GM23248 (cell line): Measurements from ENCODE around the gene APOH. TPM values are rescaled to one million over a fixed set of nuclear protein-coding genes. Genes with fewer than 3 reads are reported as not detected.

Source experiments
- DNase-seq: peaks from one replicate; pipeline ENCODE4 v3.0.0-alpha.2; 2015
- H2AFZ ChIP-seq: fragments of 200-600 bp; sonication (generic); 2 replicates; pipeline ENCODE4 v1.6.1; 2016; ENCODE audit warnings: antibody characterized with exemption
- H3F3A ChIP-seq: fragments of 200-600 bp; sonication (generic); 2 replicates; pipeline ENCODE4 v1.6.1; 2016; ENCODE audit warnings: mild to moderate bottlenecking, antibody characterized with exemption, mixed run types; ENCODE audit not compliant: insufficient read depth
- H3K27ac ChIP-seq: fragments of 200-600 bp; sonication (generic); 2 replicates; pipeline ENCODE4 v1.5.1; 2016; ENCODE audit warnings: mild to moderate bottlenecking
- H3K27me3 ChIP-seq: fragments of 200-600 bp; sonication (generic); replicated peaks from 2 replicates; pipeline ENCODE4 v1.6.1; 2016; ENCODE audit warnings: mild to moderate bottlenecking; ENCODE audit not compliant: insufficient read depth
- H3K36me3 ChIP-seq: fragments of 200-600 bp; sonication (generic); 2 replicates; pipeline ENCODE4 v1.6.1; 2016; ENCODE audit warnings: low read depth, mild to moderate bottlenecking
- H3K4me1 ChIP-seq: fragments of 200-600 bp; sonication (generic); 2 replicates; pipeline ENCODE4 v1.6.1; 2016; ENCODE audit warnings: mild to moderate bottlenecking; ENCODE audit not compliant: insufficient read depth
- H3K4me2 ChIP-seq: fragments of 200-600 bp; sonication (generic); one replicate; pipeline ENCODE4 v1.6.1; 2016; ENCODE audit warnings: mild to moderate bottlenecking; ENCODE audit not compliant: unreplicated experiment
- H3K4me3 ChIP-seq: fragments of 200-600 bp; sonication (generic); 2 replicates; pipeline ENCODE4 v1.5.1; 2016; ENCODE audit warnings: mild to moderate bottlenecking
- H3K79me2 ChIP-seq: fragments of 200-600 bp; sonication (generic); 2 replicates; pipeline ENCODE4 v1.6.1; 2016; ENCODE audit warnings: mild to moderate bottlenecking; ENCODE audit not compliant: insufficient read depth
- H3K9ac ChIP-seq: fragments of 200-600 bp; sonication (generic); 2 replicates; pipeline ENCODE4 v1.6.1; 2016; ENCODE audit warnings: mild to moderate bottlenecking
- H3K9me2 ChIP-seq: fragments of 200-600 bp; sonication (generic); 2 replicates; pipeline ENCODE4 v1.6.1; 2016; ENCODE audit warnings: mixed run types, mild to moderate bottlenecking, moderate library complexity; ENCODE audit not compliant: insufficient read depth
- H3K9me3 ChIP-seq: fragments of 200-600 bp; sonication (generic); one replicate; pipeline ENCODE4 v1.6.1; 2017; ENCODE audit warnings: low read depth
- H4K20me1 ChIP-seq: fragments of 200-600 bp; sonication (generic); 2 replicates; pipeline ENCODE4 v1.6.0; 2016; ENCODE audit not compliant: insufficient read depth
- EZH2 ChIP-seq: fragments of 200-600 bp; sonication (generic); IDR thresholded peaks from 2 replicates; pipeline ENCODE4 v1.6.1; 2018; ENCODE audit warnings: antibody characterized with exemption, mild to moderate bottlenecking; ENCODE audit not compliant: insufficient read depth, poor library complexity, severe bottlenecking
- EZH2phosphoT487 ChIP-seq: fragments of 200-600 bp; sonication (generic); IDR thresholded peaks from 2 replicates; pipeline ENCODE4 v1.6.1; 2018; ENCODE audit warnings: antibody characterized with exemption, moderate library complexity, mild to moderate bottlenecking, low read depth; ENCODE audit not compliant: insufficient read depth
- WGBS, 2 experiments: methylation state at CpG; one replicate each; pipeline ENCODE4 v1.1.6; 2015 to 2017; ENCODE audit warnings: low lambda C conversion rate in 2 of 2, low coverage in 1 of 2; ENCODE audit errors: missing lambda C conversion rate in 2 of 2; 5-methylcytosine and 5-hydroxymethylcytosine counted together
- in situ Hi-C: fragments of 300-500 bp; cut with MboI; formaldehyde crosslinking; loops from 2 replicates; pipeline ENCODE4 v1.15.0; 2020
- polyA plus RNA-seq: library from polyadenylated mRNA; unstranded; fragments of >200 nt; fragmentation: Nextera tagmentation; extraction: Ambion mirVana; gene quantifications from 2 replicates; pipeline ENCODE4 v1.2.1, GENCODE V29; 2016
- total RNA-seq: library from RNA; depleted of rRNA; stranded (reverse); fragments of >200 nt; shearing (Covaris generic); gene quantifications from 2 replicates; pipeline ENCODE4 v1.2.3, GENCODE V29; 2014

The APOH gene
- total and polyA plus RNA-seq, 2 experiments from 2014 or later, result not detected

- no peak for DNase-seq
- H2AFZ ChIP-seq, result no peak overlapping the region
- no peaks in the 10 kb centered on the region for H3K9me2 ChIP-seq
- TF ChIP-seq EZH2 (no peak), EZH2phosphoT487 (no peak)
- peaks cover 29% of the 10 kb centered on the region for H3K4me1 ChIP-seq
- peaks cover 45% of the 10 kb centered on the region for H3F3A ChIP-seq
- H3K4me2 ChIP-seq, result peak overlapping the region; percentile 55
- no peaks in the 10 kb centered on the region for H3K27me3 ChIP-seq
- H3K4me3 ChIP-seq, result no peak overlapping the region
- peak overlapping the region; percentile 73 for H3K27ac ChIP-seq
- in situ Hi-C loops, result loop anchor here (25.0 kb wide), 1 partner anchor 289 kb away; no protein-coding TSS in a partner anchor
- no peaks in the 10 kb centered on the region for H3K79me2 ChIP-seq
- H3K36me3 ChIP-seq, result no peaks in the 10 kb centered on the region
- no peaks in the 10 kb centered on the region for H4K20me1 ChIP-seq
- H3K9ac ChIP-seq, result no peak overlapping the region
- H3K9me3 ChIP-seq, result no peaks in the 10 kb centered on the region
Observed at GRCh38 chr17:66273586-66273848, 44.3 kb upstream of the APOH start.

- DNase-seq, result peak; percentile 94
- TF ChIP-seq EZH2phosphoT487 (peak; percentile 78; the same call in 1 of the 2 replicates), EZH2 (no peak)
- Histone ChIP-seq H3K27ac (peak overlapping the region; percentile 73), H3K9me2 (no peaks in the 10 kb centered on the region), H3K9me3 (no peaks in the 10 kb centered on the region), H3K4me1 (peaks cover 35% of the 10 kb centered on the region), H3K4me3 (peak overlapping the region; percentile 57), H3K36me3 (no peaks in the 10 kb centered on the region), H3K79me2 (no peaks in the 10 kb centered on the region), H4K20me1 (no peaks in the 10 kb centered on the region), H3K4me2 (peak overlapping the region; percentile 77), H3K27me3 (no peaks in the 10 kb centered on the region), H3K9ac (peak overlapping the region; percentile 49), H3F3A (peaks cover 50% of the 10 kb centered on the region), H2AFZ (peak overlapping the region; percentile 49; the same call in 1 of the 2 replicates)
- in situ Hi-C loops, result loop anchor here (25.0 kb wide), 1 partner anchor 289 kb away; no protein-coding TSS in a partner anchor
- WGBS, 2 experiments, result 6 to 10% methylated on average over 5 of the region's 5 CpGs
Observed at GRCh38 chr17:66272811-66273585, 43.8 kb upstream of the APOH start.

- Histone ChIP-seq H3K4me1 (peaks cover 34% of the 10 kb centered on the region), H3K9me2 (no peaks in the 10 kb centered on the region), H2AFZ (no peak overlapping the region), H3F3A (peaks cover 45% of the 10 kb centered on the region), H3K9ac (no peak overlapping the region), H3K27ac (no peak overlapping the region), H3K36me3 (no peaks in the 10 kb centered on the region), H3K9me3 (no peaks in the 10 kb centered on the region), H3K4me2 (no peak overlapping the region), H3K79me2 (no peaks in the 10 kb centered on the region), H3K27me3 (no peaks in the 10 kb centered on the region), H4K20me1 (no peaks in the 10 kb centered on the region), H3K4me3 (no peak overlapping the region)
- 98 to 100% methylated on average over 3 of the region's 3 CpGs for WGBS, 2 experiments
- in situ Hi-C loops, result loop anchor here (25.0 kb wide), 1 partner anchor 291 kb away; no protein-coding TSS in a partner anchor
- no peak for DNase-seq
- TF ChIP-seq EZH2, result no peak
- TF ChIP-seq EZH2phosphoT487, result no peak
Observed at GRCh38 chr17:66271512-66271911, 42.3 kb upstream of the APOH start.

- TF ChIP-seq EZH2 (no peak), EZH2phosphoT487 (no peak)
- peaks cover 38% of the 10 kb centered on the region for H3F3A ChIP-seq
- H2AFZ ChIP-seq, result no peak overlapping the region
- no peak overlapping the region for H3K4me3 ChIP-seq
- in situ Hi-C loops, result loop anchor here (25.0 kb wide), 1 partner anchor 292 kb away; no protein-coding TSS in a partner anchor
- no peak for DNase-seq
- no peak overlapping the region for H3K27ac ChIP-seq
- H3K27me3 ChIP-seq, result no peaks in the 10 kb centered on the region
- H4K20me1 ChIP-seq, result no peaks in the 10 kb centered on the region
- H3K9me2 ChIP-seq, result no peaks in the 10 kb centered on the region
- no peaks in the 10 kb centered on the region for H3K9me3 ChIP-seq
- no peaks in the 10 kb centered on the region for H3K36me3 ChIP-seq
- H3K4me2 ChIP-seq, result no peak overlapping the region
- peaks cover 26% of the 10 kb centered on the region for H3K4me1 ChIP-seq
- H3K9ac ChIP-seq, result no peak overlapping the region
- H3K79me2 ChIP-seq, result no peaks in the 10 kb centered on the region
- 69 to 78% methylated on average over 2 of the region's 2 CpGs for WGBS, 2 experiments
Observed at GRCh38 chr17:66270106-66270505, 40.9 kb upstream of the APOH start.
